Activated CD4-positive, alpha-beta T cell treated with anti-CD3 and anti-CD28 coated beads for 4 hours (primary cell): ENCODE results near the gene HGFAC.
"Not testable (repeated sequence)": the region's sequence is repeated elsewhere in the genome, so short reads cannot be mapped to it uniquely, and the experiment has no call there.

Source experiments
- DNase-seq, 2 donors: peaks; one replicate each; pipeline ENCODE4 v3.0.0-alpha.2; 2020

HGFAC gene

DNA sequence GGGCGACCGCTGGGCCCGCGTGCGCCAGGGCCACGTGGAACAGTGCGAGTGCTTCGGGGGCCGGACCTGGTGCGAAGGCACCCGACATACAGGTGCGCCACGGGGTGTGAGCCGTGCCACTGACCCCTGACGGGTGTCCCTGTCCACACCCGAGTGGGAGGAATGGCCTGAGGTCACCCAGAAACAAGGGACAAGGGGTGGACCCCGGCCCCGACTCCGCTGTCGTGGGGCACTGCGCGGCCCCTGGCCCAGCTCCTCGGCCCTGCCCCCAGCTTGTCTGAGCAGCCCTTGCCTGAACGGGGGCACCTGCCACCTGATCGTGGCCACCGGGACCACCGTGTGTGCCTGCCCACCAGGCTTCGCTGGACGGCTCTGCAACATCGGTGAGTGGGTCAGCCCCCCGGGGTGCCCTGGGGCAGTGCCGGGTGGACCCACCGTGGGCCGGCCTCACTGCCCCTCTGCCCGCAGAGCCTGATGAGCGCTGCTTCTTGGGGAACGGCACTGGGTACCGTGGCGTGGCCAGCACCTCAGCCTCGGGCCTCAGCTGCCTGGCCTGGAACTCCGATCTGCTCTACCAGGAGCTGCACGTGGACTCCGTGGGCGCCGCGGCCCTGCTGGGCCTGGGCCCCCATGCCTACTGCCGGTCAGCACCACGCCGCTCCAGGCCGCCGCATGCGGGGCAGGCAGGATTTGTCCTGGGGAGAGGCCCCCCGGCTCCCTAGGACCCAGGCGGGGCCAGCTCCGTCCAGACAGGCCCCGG is 2.8 kb downstream of the HGFAC start:
- no peak for DNase-seq

DNA sequence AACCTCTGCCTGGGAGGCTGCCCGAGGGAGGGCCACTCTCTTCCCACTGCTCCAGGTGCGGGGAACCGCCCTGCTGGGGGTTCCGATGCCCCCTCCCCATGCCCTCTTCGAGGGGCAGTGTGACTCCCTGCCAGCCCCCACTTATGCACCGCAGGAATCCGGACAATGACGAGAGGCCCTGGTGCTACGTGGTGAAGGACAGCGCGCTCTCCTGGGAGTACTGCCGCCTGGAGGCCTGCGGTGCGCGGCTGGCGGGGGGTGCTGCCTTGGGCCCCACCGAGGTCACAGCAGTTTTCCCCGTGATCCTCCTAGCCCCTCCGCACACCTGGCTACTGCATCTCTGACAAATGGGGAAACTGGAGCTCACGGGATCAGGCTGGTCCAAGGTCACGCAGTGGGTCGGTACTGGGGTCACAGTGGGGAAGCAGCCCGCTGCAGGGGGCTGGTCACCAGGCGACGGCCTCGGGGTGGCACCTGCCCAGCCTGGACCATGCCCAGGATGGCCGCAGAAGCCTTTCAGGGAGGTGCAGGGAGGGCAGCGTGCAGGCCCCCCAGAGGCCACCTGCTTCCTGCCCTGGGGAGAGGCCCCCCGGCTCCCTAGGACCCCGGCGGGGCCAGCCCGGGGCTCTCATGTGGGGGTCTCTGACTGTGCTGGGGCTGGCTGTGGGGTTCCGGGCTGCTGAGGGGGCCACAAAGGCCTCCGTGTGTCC is 3.5 kb downstream of the HGFAC start:
- no peak for DNase-seq

GRCh38 chr4:3445829-3446545 is 4.2 kb downstream of the HGFAC start:
- no peak for DNase-seq

GRCh38 chr4:3446631-3447320 is 5.0 kb downstream of the HGFAC start:
- no peak for DNase-seq

- no peak for DNase-seq
Observed at GRCh38 chr4:3447431-3448395, 5.9 kb downstream of the HGFAC start.

DNA sequence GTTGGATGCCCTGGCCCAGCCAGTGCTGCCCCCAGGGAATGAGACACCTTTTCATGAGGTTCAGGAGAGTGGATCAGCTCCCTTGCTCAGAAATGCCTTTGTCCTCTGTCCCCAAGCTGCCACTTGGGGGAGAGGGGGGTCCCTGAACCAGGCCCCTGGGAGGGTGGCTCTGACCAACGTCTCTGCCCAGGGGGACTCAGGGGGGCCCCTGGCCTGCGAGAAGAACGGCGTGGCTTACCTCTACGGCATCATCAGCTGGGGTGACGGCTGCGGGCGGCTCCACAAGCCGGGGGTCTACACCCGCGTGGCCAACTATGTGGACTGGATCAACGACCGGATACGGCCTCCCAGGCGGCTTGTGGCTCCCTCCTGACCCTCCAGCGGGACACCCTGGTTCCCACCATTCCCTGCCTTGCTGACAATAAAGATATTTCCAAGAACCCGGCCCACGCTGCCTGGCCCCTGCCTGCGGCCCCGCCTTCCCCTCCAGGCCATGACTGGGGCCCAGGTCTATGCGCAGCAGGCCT is 7.3 kb downstream of the HGFAC start:
- no peak for DNase-seq

- no peak for DNase-seq
Observed at GRCh38 chr4:3449574-3450534, 8.1 kb downstream of the HGFAC start.

GRCh38 chr4:3450643-3451042 is 8.9 kb downstream of the HGFAC start:
- no peak for DNase-seq

DNA sequence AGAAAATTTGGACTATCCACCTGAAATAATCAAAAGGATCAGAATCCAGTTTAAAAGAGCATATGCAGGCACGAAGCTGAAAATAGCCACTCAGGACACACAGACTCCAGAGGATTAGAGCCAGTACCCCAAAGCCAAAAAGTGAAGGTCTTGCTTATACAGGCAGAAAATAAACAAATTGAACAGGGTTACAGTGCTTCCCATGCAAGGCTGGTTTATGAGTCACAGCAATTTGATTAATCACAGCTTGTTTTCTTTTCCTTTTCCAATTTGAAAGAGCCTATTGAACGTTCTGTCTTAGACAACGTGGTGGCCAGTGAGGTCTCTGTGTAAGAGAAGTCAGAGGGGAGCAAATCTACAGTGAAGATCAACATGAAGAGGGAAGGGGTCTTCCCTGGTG is 10.2 kb downstream of the HGFAC start:
- DNase-seq = no peak

DNA sequence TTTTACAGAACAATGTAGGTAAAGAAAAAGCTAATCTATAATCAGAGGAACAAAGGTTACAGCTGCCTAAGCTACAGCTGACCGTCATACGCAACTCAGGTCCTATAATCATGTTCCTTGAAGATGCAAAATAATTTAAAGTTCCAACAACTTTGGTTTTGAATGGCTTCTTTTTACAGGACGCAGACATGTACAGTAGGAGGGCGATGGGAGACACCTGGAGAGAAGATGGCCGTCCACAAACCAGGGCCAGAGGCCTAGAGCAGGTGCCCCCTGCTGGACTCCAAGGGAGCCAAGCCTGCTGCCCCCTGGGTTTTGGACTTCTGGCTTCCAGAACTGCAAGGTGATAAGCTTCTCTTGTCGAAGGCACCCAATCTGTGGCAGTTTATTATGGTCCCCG is 10.6 kb downstream of the HGFAC start:
- no peak for DNase-seq

DNA sequence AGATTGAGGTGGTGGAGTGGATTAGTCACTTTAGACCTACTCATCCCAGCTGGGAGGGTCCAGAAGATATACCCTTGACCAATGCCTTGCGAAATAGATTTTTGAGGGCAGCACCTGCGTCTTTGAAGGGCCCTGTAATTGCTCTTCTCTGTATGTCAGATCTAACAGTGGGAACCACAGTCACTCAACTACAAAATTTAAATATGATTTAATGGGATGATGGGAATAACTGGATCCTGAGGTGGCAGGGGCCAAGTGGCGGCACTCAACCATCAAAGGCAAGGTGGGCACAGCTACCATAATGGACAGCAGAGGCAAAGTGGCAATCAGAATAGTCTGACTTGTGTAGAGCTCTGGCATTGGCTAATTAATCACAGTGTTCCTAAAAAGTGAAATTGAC is 13.8 kb downstream of the HGFAC start:
- not testable (repeated sequence) for DNase-seq

- DNase-seq = no peak
Observed at GRCh38 chr4:3458371-3458770, 16.6 kb downstream of the HGFAC start.

- not testable (repeated sequence) for DNase-seq
Observed at GRCh38 chr4:3459156-3459555, 17.4 kb downstream of the HGFAC start.

DNA sequence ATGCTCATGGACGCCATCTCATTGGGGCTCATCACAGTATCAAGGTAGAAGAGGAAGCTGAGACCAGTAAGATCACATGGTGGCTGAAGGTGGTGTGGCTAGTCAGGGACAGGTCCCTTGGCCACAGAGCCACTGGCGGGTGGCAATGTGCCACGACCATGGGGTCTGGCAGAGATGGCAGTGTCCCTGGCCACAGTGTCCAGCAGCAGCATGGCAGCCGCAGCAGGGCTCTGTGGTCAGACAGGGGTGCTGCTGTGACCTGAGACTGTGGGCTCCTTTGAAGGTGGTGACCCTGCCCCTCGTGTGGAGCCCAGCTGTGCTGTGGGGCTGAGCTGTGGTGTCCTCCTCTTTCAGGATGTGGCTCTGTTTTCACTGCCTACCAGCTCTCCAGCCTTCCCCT is 19.2 kb downstream of the HGFAC start:
- no peak for DNase-seq

DNA sequence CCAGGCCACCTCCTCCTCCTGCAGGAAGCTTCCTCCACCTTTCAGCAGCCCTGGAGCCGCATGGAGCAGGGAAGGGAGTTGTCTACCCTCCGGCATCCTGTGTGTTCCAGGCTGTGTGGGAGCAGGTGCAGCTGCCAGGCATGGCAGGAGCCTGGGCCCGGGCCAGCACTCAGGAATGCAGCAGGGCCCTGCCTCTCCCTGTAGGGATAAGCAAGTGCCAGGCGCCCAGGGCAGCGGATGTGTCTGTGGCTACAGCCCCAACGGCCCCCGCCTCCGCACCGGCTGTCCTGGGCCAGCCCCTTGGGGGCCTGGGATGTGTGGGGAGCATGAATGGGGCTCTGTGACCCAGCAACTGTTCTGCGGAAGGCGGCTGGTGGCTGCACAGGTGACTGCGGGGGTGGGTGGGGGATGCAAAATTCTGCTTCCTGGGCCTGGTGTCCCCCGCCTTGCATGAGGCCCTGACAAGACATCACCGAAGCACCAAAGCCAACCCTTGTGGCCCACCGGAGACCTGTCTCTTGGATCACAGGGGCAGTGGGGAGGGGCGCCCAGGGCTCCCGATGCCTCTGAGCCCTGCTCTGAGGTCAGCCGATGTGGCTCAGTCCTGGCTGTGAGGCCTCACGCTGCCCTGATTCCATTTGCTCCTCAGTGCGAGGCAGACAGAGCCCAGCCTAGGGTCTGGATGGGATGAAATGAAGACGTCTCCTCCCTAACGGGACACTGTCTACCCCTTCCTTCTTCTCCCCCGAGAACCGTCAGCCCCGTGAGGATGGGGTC is 19.9 kb downstream of the HGFAC start:
- DNase-seq = no peak

- DNase-seq = no peak
Observed at GRCh38 chr4:3462321-3462789, 20.6 kb downstream of the HGFAC start.

GRCh38 chr4:3462790-3463415 is 21.1 kb downstream of the HGFAC start, which contains the start of gene DOK7:
TSS of gene DOK7 (plus strand) at chr4:3463306. CDS start at chr4:3463376, 70 bp downstream.
- DNase-seq = no peak

GRCh38 chr4:3463556-3464348 is 22.0 kb downstream of the HGFAC start:
- DNase-seq = no peak
